Measurements from ENCODE around the gene ACOX3. TPM values are rescaled to one million over a fixed set of nuclear protein-coding genes. Genes with fewer than 3 reads are reported as not detected.

ACOX3 gene
- total and polyA plus RNA-seq, 10 of the 15 experiments (the other 5 are each of a cell fraction or from before 2014, with no cell fraction given): 2.0 to 24.5 (median 14.0) TPM

GRCh38 chr4:8370106-8370787, 70.3 kb downstream of the ACOX3 start (continued):
- TF ChIP-seq NFXL1 (IDR thresholded peaks at IDR 0.05; ENCODE audit: borderline replicate concordance) (no peak), NBN (IDR thresholded peaks at IDR 0.05) (no peak), RB1 (IDR thresholded peaks at IDR 0.05; ENCODE audit: borderline replicate concordance) (no peak), MLLT1 (IDR thresholded peaks at IDR 0.05) (no peak), KDM1A (IDR thresholded peaks at IDR 0.05; ENCODE audit: borderline replicate concordance) (no peak), MEF2A (IDR thresholded peaks at IDR 0.05; ENCODE audit: insufficient read depth, low read depth, low read length) (no peak)

GRCh38 chr4:8369426-8370105, 71.0 kb downstream of the ACOX3 start:
- H2AFZ ChIP-seq (ENCODE audit: control insufficient read depth, low read depth, low read length): no peak overlapping the region
- H3K27me3 ChIP-seq (replicated peaks in 1 of 2; ENCODE audit: control insufficient read depth in 2 of 2, insufficient read depth in 2 of 2, low read length in 1 of 2): no peaks in the 10 kb centered on the region
- no peak for DNase-seq (ENCODE audit: low read depth, low spot score)
- H3K9ac ChIP-seq (ENCODE audit: control insufficient read depth, insufficient read depth, low read length): no peak overlapping the region
- no peaks in the 10 kb centered on the region for H4K20me1 ChIP-seq (ENCODE audit: control insufficient read depth, insufficient read depth)
- ATAC-seq: no peak
- no peak overlapping the region for H3K4me3 ChIP-seq
- WGBS (ENCODE audit: insufficient coverage, insufficient replicate concordance, low lambda C conversion rate, missing lambda C conversion rate): 82% methylated on average over 13 of the region's 13 CpGs
- no peak for FAIRE-seq
- RAD21 ChIA-PET (ENCODE audit: unreplicated experiment): no interaction called here
- SMC1A ChIA-PET (ENCODE audit: uncharacterized antibody, unreplicated experiment): no interaction called here
- H3K36me3 ChIP-seq (ENCODE audit: control insufficient read depth in 2 of 2, insufficient read depth in 2 of 2, low read length in 1 of 2): no peaks in the 10 kb centered on the region
- POLR2A ChIA-PET: no interaction called here
- intact Hi-C loops (cut with micrococcal nuclease; ENCODE audit: unreplicated experiment): no loop called here
- no peak overlapping the region for H3K27ac ChIP-seq (ENCODE audit: control insufficient read depth, insufficient read depth)
- CTCF ChIA-PET: interaction anchor here (0.6 kb wide), 1 partner anchor 102 kb away, joined by 3 read pairs; no protein-coding TSS in a partner anchor
- TF ChIP-seq ATF2 (IDR thresholded peaks at IDR 0.05; ENCODE audit: low read length) (no peak), SKIL (IDR thresholded peaks at IDR 0.05; ENCODE audit: low read depth, poor library complexity, severe bottlenecking) (no peak)
- H3K4me2 ChIP-seq (ENCODE audit: control insufficient read depth, insufficient read depth): no peak overlapping the region
- no peaks in the 10 kb centered on the region for H3K4me1 ChIP-seq (ENCODE audit: control insufficient read depth, insufficient read depth, low read length)
- no peaks in the 10 kb centered on the region for H3K9me3 ChIP-seq (replicated peaks; ENCODE audit: control insufficient read depth, insufficient read depth, low read length)
- H3K79me2 ChIP-seq (ENCODE audit: control insufficient read depth, insufficient read depth, low read length): no peaks in the 10 kb centered on the region
- no TSS peak for BruUV-seq (replicated peaks)
- in situ Hi-C loops (cut with MboI): no loop called here
